A673 (cell line): ENCODE results near the gene ATRIP. TPM values are rescaled to one million over a fixed set of nuclear protein-coding genes. Genes with fewer than 3 reads are reported as not detected.

Source experiments
- BruUV-seq: library from RNA; stranded (reverse); fragments of 400-500 nt; replicated peaks from 2 replicates; lab custom pipeline; 2021; lab: Mats Ljungman, UMichigan
- CTCF ChIA-PET: fragments of 300-600 bp; sonication (Branson Sonifier 250); formaldehyde crosslinking; loops from one replicate; lab custom pipeline; 2022; ENCODE audit warnings: antibody characterized with exemption; lab: Charles Lee
- POLR2A ChIA-PET: fragments of 300-600 bp; sonication (Branson Sonifier 250); formaldehyde crosslinking; loops from one replicate; lab custom pipeline; 2022; ENCODE audit warnings: antibody characterized with exemption; ENCODE audit not compliant: low non-redundant PET; lab: Charles Lee
- DNase-seq: peaks from one replicate; pipeline ENCODE4 v3.0.0-alpha.2; 2015; ENCODE audit warnings: low spot score
- H3K27ac ChIP-seq: fragments of 200-600 bp; sonication (generic); 2 replicates; pipeline ENCODE4 v1.5.1; 2016; ENCODE audit warnings: mixed run types, low read depth, mild to moderate bottlenecking, mixed read lengths, antibody characterized with exemption, low read length; ENCODE audit not compliant: poor library complexity, severe bottlenecking
- H3K27me3 ChIP-seq: fragments of 200-600 bp; sonication (generic); replicated peaks from 2 replicates; pipeline ENCODE4 v1.6.1; 2017; ENCODE audit warnings: mixed run types, low read depth, mild to moderate bottlenecking, mixed read lengths, antibody characterized with exemption, low read length; ENCODE audit not compliant: insufficient read depth, poor library complexity
- H3K36me3 ChIP-seq: fragments of 200-600 bp; sonication (generic); 2 replicates; pipeline ENCODE4 v1.6.1; 2016; ENCODE audit warnings: mixed run types, mild to moderate bottlenecking, mixed read lengths, antibody characterized with exemption, low read length; ENCODE audit not compliant: insufficient read depth, poor library complexity, severe bottlenecking
- H3K4me1 ChIP-seq: fragments of 200-600 bp; sonication (generic); 2 replicates; pipeline ENCODE4 v1.6.1; 2017; ENCODE audit warnings: mixed run types, mild to moderate bottlenecking, mixed read lengths, antibody characterized with exemption, low read length; ENCODE audit not compliant: insufficient read depth, poor library complexity, severe bottlenecking
- H3K4me3 ChIP-seq: fragments of 200-600 bp; sonication (generic); 2 replicates; pipeline ENCODE4 v1.5.1; 2016; ENCODE audit warnings: low read depth, mixed run types, mild to moderate bottlenecking, mixed read lengths, low read length; ENCODE audit not compliant: poor library complexity, severe bottlenecking
- H3K9me3 ChIP-seq: fragments of 200-600 bp; sonication (generic); 2 replicates; pipeline ENCODE4 v1.6.1; 2016; ENCODE audit warnings: mixed run types, low read depth, mild to moderate bottlenecking, mixed read lengths, antibody characterized with exemption, low read length; ENCODE audit not compliant: poor library complexity, severe bottlenecking
- CTCF ChIP-seq: fragments of 300-800, 200-600 bp; sonication (generic); conservative IDR thresholded peaks from 2 replicates; pipeline ENCODE4 v1.5.1; 2017; ENCODE audit warnings: low read depth, mild to moderate bottlenecking, antibody characterized with exemption, low read length, moderate library complexity, mixed read lengths
- EZH2 ChIP-seq: fragments of 200-600 bp; sonication (generic); IDR thresholded peaks from 2 replicates; pipeline ENCODE4 v1.6.1; 2017; ENCODE audit warnings: borderline replicate concordance, low read depth, mild to moderate bottlenecking, mixed read lengths, antibody characterized with exemption, low read length; ENCODE audit not compliant: poor library complexity, severe bottlenecking
- intact Hi-C: fragments of 100-400 bp; cut with micrococcal nuclease; formaldehyde crosslinking; loops from one replicate; pipeline ENCODE4 v1.10.0; 2022; ENCODE audit not compliant: unreplicated experiment
- total RNA-seq: library from RNA; stranded (reverse); gene quantifications from 2 replicates; pipeline ENCODE4 v1.2.3, GENCODE V29; 2021

ATRIP gene
- total RNA-seq, 1 experiment from 2014 or later = 9.7 TPM

- POLR2A ChIA-PET = no interaction called here
Observed at GRCh38 chr3:48419597-48419996, 26.9 kb upstream of the ATRIP start.

GRCh38 chr3:48420561-48420960 is 26.0 kb upstream of the ATRIP start:
- no TSS peak for BruUV-seq
- CTCF ChIA-PET = no interaction called here
- intact Hi-C loops = no loop called here

More at GRCh38 chr3:48419597-48419996, 26.9 kb upstream of the ATRIP start:
- intact Hi-C loops = no loop called here
- Histone ChIP-seq H3K4me3 (no peak overlapping the region), H3K27me3 (no peaks in the 10 kb centered on the region), H3K27ac (no peak overlapping the region), H3K4me1 (no peaks in the 10 kb centered on the region), H3K9me3 (no peaks in the 10 kb centered on the region), H3K36me3 (no peaks in the 10 kb centered on the region)
- no peak for TF ChIP-seq CTCF
- no peak for TF ChIP-seq EZH2
- no peak for DNase-seq
- CTCF ChIA-PET = no interaction called here
- BruUV-seq = no TSS peak

DNA sequence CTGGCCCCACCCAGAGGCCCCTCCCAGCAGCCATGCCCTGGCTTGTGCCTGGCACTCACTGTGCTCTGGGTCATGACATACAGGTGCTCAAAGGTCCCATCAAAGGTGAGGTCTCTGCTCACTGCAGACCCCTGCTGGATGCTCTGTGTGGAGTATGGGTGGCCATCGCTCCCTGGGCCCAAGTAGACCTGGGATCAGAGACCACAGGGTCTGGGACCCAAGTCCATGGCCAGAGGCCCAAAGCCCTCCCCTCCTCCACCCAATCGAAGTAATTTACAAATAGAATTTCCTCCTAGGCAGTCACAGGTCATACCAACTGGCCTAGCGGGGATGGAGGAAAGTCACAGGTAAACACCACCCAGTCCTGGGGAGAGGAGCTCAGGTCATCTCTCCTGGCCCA is 24.3 kb upstream of the ATRIP start:
- no peak for DNase-seq
- POLR2A ChIA-PET = no interaction called here
- no peaks in the 10 kb centered on the region for H3K9me3 ChIP-seq
- no peak overlapping the region for H3K27ac ChIP-seq
- H3K36me3 ChIP-seq = no peaks in the 10 kb centered on the region
- TF ChIP-seq CTCF (no peak), EZH2 (no peak)
- H3K4me3 ChIP-seq = no peak overlapping the region
- no peaks in the 10 kb centered on the region for H3K4me1 ChIP-seq
- no TSS peak for BruUV-seq
- CTCF ChIA-PET = no interaction called here
- intact Hi-C loops = no loop called here
- H3K27me3 ChIP-seq = no peaks in the 10 kb centered on the region

More at GRCh38 chr3:48420561-48420960, 26.0 kb upstream of the ATRIP start:
- no peak for TF ChIP-seq CTCF
- TF ChIP-seq EZH2 = no peak
- Histone ChIP-seq H3K9me3 (no peaks in the 10 kb centered on the region), H3K27ac (no peak overlapping the region), H3K36me3 (no peaks in the 10 kb centered on the region), H3K4me3 (no peak overlapping the region), H3K27me3 (no peaks in the 10 kb centered on the region), H3K4me1 (no peaks in the 10 kb centered on the region)
- POLR2A ChIA-PET = no interaction called here
- no peak for DNase-seq
